ENCODE data around the gene CC2D1B. TPM values are rescaled to one million over a fixed set of nuclear protein-coding genes. Genes with fewer than 3 reads are reported as not detected.
"Not testable (repeated sequence)": the region's sequence is repeated elsewhere in the genome, so short reads cannot be mapped to it uniquely, and the experiment has no call there.

CC2D1B gene
- total RNA-seq, 2 donors from 2014 or later = 33.7 to 34.3 TPM

GRCh38 chr1:52386458-52386857, 20.5 kb upstream of the CC2D1B start:
- H3K9me3 ChIP-seq = no peaks in the 10 kb centered on the region
- no peak overlapping the region for H3K27ac ChIP-seq
- no peak for ATAC-seq (ENCODE audit: insufficient number of reproducible peaks, low FRiP score, low read depth)
- H3K36me3 ChIP-seq = no peaks in the 10 kb centered on the region
- no peaks in the 10 kb centered on the region for H3K27me3 ChIP-seq (replicated peaks; ENCODE audit: insufficient read depth)
- DNase-seq (ENCODE audit: low spot score) = no peak
- no peaks in the 10 kb centered on the region for H3K4me1 ChIP-seq (ENCODE audit: control insufficient read depth in 1 of 2, low read depth in 2 of 2)
- TF ChIP-seq CTCF (IDR thresholded peaks at IDR 0.05) = no peak
- H3K4me3 ChIP-seq = no peak overlapping the region

DNA sequence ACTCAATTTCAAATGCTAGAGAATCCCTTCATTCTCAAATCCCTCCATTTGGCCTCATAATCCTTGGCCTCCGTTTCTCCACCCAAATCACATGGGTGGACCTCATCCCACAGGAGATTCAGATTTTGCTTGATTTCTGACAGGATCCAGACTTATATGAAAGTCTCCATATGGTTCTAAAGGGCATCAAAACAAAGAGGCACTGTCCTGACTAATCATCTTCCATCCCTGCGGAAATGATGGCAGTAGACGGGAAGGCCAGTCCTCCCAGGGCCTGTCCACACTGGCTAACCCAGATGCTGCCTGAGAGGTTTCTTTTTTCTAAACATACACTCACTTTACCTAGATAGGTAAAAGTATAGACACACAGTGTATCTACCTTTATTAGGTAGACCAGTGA, 19.4 kb upstream of the CC2D1B start:
- Histone ChIP-seq H3K27ac (no peak overlapping the region), H3K4me1 (ENCODE audit: control insufficient read depth in 1 of 2, low read depth in 2 of 2) (no peaks in the 10 kb centered on the region), H3K4me3 (no peak overlapping the region), H3K9me3 (no peaks in the 10 kb centered on the region), H3K27me3 (replicated peaks; ENCODE audit: insufficient read depth) (no peaks in the 10 kb centered on the region), H3K36me3 (no peaks in the 10 kb centered on the region)
- TF ChIP-seq CTCF (IDR thresholded peaks at IDR 0.05) = no peak
- DNase-seq (ENCODE audit: low spot score) = no peak
- ATAC-seq (ENCODE audit: insufficient number of reproducible peaks, low FRiP score, low read depth) = no peak

DNA sequence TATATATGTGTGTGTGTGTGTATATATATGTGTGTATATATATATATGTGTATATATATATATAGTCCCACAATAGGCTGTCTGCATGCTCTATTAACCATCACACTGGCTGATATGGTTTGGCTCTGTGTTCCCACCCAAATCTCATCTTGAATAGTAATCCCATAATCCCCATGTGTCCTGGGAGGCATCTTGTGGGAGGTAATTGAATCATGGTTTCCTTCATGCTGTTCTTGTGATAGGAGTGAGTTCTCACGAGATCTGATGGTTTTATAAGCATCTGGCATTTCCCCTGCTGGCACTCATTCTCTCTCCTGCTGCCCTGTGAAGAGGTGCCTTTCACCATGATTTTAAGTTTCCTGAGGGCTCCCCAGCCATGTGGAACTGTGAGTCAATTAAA, 3.8 kb upstream of the CC2D1B start:
- ATAC-seq (ENCODE audit: insufficient number of reproducible peaks, low FRiP score, low read depth); H3K9me3 ChIP-seq; H3K4me3 ChIP-seq; H3K27ac ChIP-seq; H3K36me3 ChIP-seq; DNase-seq (ENCODE audit: low spot score); H3K27me3 ChIP-seq (replicated peaks; ENCODE audit: insufficient read depth): not testable (repeated sequence)
- peaks cover 7 to 16% of the 10 kb centered on the region in 2 donors for H3K4me1 ChIP-seq (ENCODE audit: control insufficient read depth in 1 of 2, low read depth in 2 of 2)

- DNase-seq (ENCODE audit: low spot score) (no peak), ATAC-seq (ENCODE audit: insufficient number of reproducible peaks, low FRiP score, low read depth) (no peak)
- H3K4me3 ChIP-seq = peak overlapping the region; percentile 75
- no peak for TF ChIP-seq CTCF (IDR thresholded peaks at IDR 0.05)
- no peaks in the 10 kb centered on the region for H3K36me3 ChIP-seq
- H3K27ac ChIP-seq = peak overlapping the region in 1 of 2 donors; percentile 13
- no peaks in the 10 kb centered on the region for H3K27me3 ChIP-seq (replicated peaks; ENCODE audit: insufficient read depth)
- peaks cover 13 to 24% of the 10 kb centered on the region in 2 donors for H3K4me1 ChIP-seq (ENCODE audit: control insufficient read depth in 1 of 2, low read depth in 2 of 2)
- no peaks in the 10 kb centered on the region for H3K9me3 ChIP-seq
These were observed 2.6 kb upstream of the CC2D1B start for GRCh38 chr1:52368383-52369172.

DNA sequence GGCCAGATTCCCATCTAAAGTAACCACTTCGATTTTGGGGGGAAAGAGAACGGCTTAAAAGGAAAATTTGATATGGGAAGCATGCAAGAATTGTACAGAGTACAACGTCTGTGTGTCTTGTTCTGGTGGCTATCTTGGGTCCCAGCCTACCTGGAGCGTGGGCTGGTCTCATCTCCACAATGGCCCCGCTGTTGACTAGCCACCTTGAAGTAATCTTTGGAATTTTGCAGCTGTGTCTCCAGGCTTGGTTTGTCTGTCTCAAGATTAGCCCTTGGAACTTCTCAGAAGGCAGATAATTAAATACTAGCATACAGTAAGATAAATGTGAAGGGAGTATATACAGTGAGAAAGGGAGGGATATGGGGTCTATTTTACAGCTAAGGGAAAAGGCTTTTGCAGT, 1.3 kb upstream of the CC2D1B start:
- ATAC-seq (ENCODE audit: insufficient number of reproducible peaks, low FRiP score, low read depth) = no peak
- peaks cover 13 to 24% of the 10 kb centered on the region in 2 donors for H3K4me1 ChIP-seq (ENCODE audit: control insufficient read depth in 1 of 2, low read depth in 2 of 2)
- no peak overlapping the region for H3K27ac ChIP-seq
- H3K36me3 ChIP-seq = peaks cover 4% of the 10 kb centered on the region
- no peak overlapping the region for H3K4me3 ChIP-seq
- H3K27me3 ChIP-seq (replicated peaks; ENCODE audit: insufficient read depth) = no peaks in the 10 kb centered on the region
- no peak for TF ChIP-seq CTCF (IDR thresholded peaks at IDR 0.05)
- DNase-seq (ENCODE audit: low spot score) = no peak
- H3K9me3 ChIP-seq = no peaks in the 10 kb centered on the region

- TF ChIP-seq CTCF (IDR thresholded peaks at IDR 0.05) = no peak
- H3K27ac ChIP-seq = peak overlapping the region; percentile 21 to 91
- H3K4me1 ChIP-seq (ENCODE audit: control insufficient read depth in 1 of 2, low read depth in 2 of 2) = peaks cover 13 to 24% of the 10 kb centered on the region in 2 donors
- H3K36me3 ChIP-seq = peaks cover 12% of the 10 kb centered on the region
- H3K4me3 ChIP-seq = peak overlapping the region; percentile 96
- ATAC-seq (ENCODE audit: insufficient number of reproducible peaks, low FRiP score, low read depth) = no peak
- H3K9me3 ChIP-seq = no peaks in the 10 kb centered on the region
- H3K27me3 ChIP-seq (replicated peaks; ENCODE audit: insufficient read depth) = no peaks in the 10 kb centered on the region
- no peak for DNase-seq (ENCODE audit: low spot score)
These were observed 467 bp upstream of the CC2D1B start for GRCh38 chr1:52366517-52366827.
